Panc1 (cell line): ENCODE results near the gene TNIK. TPM values are rescaled to one million over a fixed set of nuclear protein-coding genes. Genes with fewer than 3 reads are reported as not detected.

Experiments
- ATAC-seq: fragments of 200-7000 bp; cut with Tn5 transposase; 2 replicates; pipeline ENCODE4 v1.9.1; 2020; ENCODE audit warnings: mild to moderate bottlenecking, moderate library complexity
- BruUV-seq: library from RNA; stranded (reverse); fragments of 400-500 nt; replicated peaks from 2 replicates; lab custom pipeline; 2021; lab: Mats Ljungman, UMichigan
- CTCF ChIA-PET: fragments of 300-600 bp; sonication (Branson Sonifier 250); formaldehyde crosslinking; loops from one replicate; lab custom pipeline; 2022; ENCODE audit warnings: antibody characterized with exemption; lab: Charles Lee
- POLR2A ChIA-PET: fragments of 300-600 bp; sonication (Branson Sonifier 250); formaldehyde crosslinking; loops from one replicate; lab custom pipeline; 2022; ENCODE audit warnings: antibody characterized with exemption; lab: Charles Lee
- DNase-seq: peaks from one replicate; pipeline ENCODE4 v3.0.0-alpha.2; 2010; ENCODE audit warnings: low read depth, low spot score
- H3K27ac ChIP-seq: 2 replicates; pipeline ENCODE4 v1.5.1; 2011; ENCODE audit warnings: mild to moderate bottlenecking, low read length, inconsistent platforms
- H3K27me3 ChIP-seq: fragments of 200-500 bp; sonication (Bioruptor generic); 2 replicates; pipeline ENCODE4 v1.6.0; 2014; ENCODE audit warnings: low read length, inconsistent platforms; ENCODE audit not compliant: control insufficient read depth, insufficient read depth
- H3K36me3 ChIP-seq: fragments of 200-500 bp; sonication (Bioruptor generic); 2 replicates; pipeline ENCODE4 v1.5.1; 2014; ENCODE audit warnings: inconsistent platforms, mild to moderate bottlenecking, low read length, moderate library complexity; ENCODE audit not compliant: control insufficient read depth, insufficient read depth
- H3K4me1 ChIP-seq: 2 replicates; pipeline ENCODE4 v1.5.1; 2011; ENCODE audit warnings: inconsistent platforms, mild to moderate bottlenecking, low read length, moderate library complexity; ENCODE audit not compliant: control insufficient read depth, insufficient read depth
- H3K4me3 ChIP-seq, 2 experiments: 2 replicates each; pipeline ENCODE4 v1.5.1; 2011 to 2012; ENCODE audit warnings: low read depth in 2 of 2, low read length in 2 of 2, mild to moderate bottlenecking in 2 of 2, inconsistent platforms in 1 of 2, moderate library complexity in 1 of 2
- H3K9me3 ChIP-seq: fragments of 200-500 bp; sonication (Bioruptor generic); 2 replicates; pipeline ENCODE4 v1.5.1; 2014; ENCODE audit warnings: low read depth, mild to moderate bottlenecking, inconsistent platforms, low read length, moderate library complexity; ENCODE audit not compliant: control insufficient read depth, insufficient read depth
- POLR2AphosphoS5 ChIP-seq: IDR thresholded peaks from 2 replicates; pipeline ENCODE4 v1.6.1; 2012; ENCODE audit warnings: mild to moderate bottlenecking, low read depth, low read length, moderate library complexity
- SIN3A ChIP-seq: IDR thresholded peaks from 2 replicates; pipeline ENCODE4 v1.6.1; 2012; ENCODE audit warnings: low read depth, mild to moderate bottlenecking, low read length, moderate library complexity, borderline replicate concordance; ENCODE audit not compliant: insufficient read depth
- TCF7L2 ChIP-seq: IDR thresholded peaks from 2 replicates; pipeline ENCODE4 v1.6.1; 2011; ENCODE audit warnings: mild to moderate bottlenecking, low read depth, low read length, inconsistent platforms
- in situ Hi-C: cut with HindIII; loops from 2 replicates; pipeline ENCODE4 v1.10.0; 2016; ENCODE audit warnings: low sequenced_read_pairs, low pct_unique_long_range_greater_than_20kb
- intact Hi-C: fragments of 100-400 bp; cut with micrococcal nuclease; formaldehyde crosslinking; loops from one replicate; pipeline ENCODE4 v1.10.0; 2022; ENCODE audit not compliant: unreplicated experiment
- total RNA-seq: library from RNA; stranded (reverse); gene quantifications from one replicate; pipeline ENCODE4 v1.2.1, GENCODE V29; 2021; ENCODE audit not compliant: unreplicated experiment
- TF ChIP-seq, protein P1 (sequence below), 2 experiments: IDR thresholded peaks; 2 replicates each; pipeline ENCODE4 v1.6.1; 2011 to 2012; ENCODE audit warnings: low read depth in 2 of 2, control low read depth in 1 of 2, low read length in 1 of 2, mild to moderate bottlenecking in 1 of 2, moderate library complexity in 1 of 2; ENCODE audit not compliant: insufficient read depth in 1 of 2
- TF ChIP-seq, protein P2 (sequence below): fragments of 450-650 bp; IDR thresholded peaks from 2 replicates; pipeline ENCODE4 v1.5.1; 2017; ENCODE audit warnings: mild to moderate bottlenecking

Gene TNIK
- total RNA-seq, 1 experiment from 2014 or later = 1.9 TPM

DNA sequence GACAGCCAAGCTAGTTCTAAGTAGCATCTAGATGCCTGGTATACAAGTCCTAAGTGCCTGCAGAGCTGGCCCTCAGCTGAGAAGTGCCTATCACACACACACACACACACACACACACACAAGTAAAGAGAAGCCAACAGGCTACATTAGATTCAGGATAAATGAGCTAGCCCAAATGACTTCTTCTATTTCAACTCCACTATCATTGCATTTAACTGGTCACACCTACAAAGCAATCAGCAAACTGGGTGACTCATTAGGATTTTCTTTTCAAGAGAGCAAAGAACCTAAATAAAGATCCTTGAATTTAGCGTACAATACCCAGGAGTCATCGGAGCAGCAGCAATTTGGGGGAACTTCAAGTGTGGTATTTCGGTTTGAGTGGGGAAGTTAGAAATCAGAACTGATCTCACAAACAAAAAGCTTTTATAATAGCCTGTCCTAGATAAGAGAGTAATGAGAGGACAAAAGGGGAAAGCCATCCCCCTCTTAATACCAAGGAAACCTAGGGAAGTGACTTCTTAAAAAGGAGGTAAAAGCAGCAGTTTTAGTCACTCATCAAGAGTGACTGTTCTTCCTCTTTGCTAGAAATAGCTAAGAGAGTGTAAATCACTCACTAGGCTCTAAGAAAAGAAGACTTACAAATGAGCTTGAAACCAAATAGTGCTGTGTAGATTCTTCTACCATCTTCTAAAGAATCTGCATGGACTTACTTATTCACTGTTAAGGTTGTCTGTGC is 112.7 kb downstream of the TNIK start:
- Histone ChIP-seq H3K4me3 (no peak overlapping the region), H3K9me3 (no peaks in the 10 kb centered on the region), H3K27me3 (peaks cover 7% of the 10 kb centered on the region), H3K36me3 (no peaks in the 10 kb centered on the region), H3K27ac (no peak overlapping the region), H3K4me1 (no peaks in the 10 kb centered on the region)
- ChIA-PET CTCF (no interaction called here), POLR2A (no interaction called here)
- ATAC-seq = no peak
- no peak for DNase-seq
- no TSS peak for BruUV-seq
- TF ChIP-seq SIN3A (no peak), POLR2AphosphoS5 (no peak), TCF7L2 (no peak)
- TF ChIP-seq, protein P1, sequence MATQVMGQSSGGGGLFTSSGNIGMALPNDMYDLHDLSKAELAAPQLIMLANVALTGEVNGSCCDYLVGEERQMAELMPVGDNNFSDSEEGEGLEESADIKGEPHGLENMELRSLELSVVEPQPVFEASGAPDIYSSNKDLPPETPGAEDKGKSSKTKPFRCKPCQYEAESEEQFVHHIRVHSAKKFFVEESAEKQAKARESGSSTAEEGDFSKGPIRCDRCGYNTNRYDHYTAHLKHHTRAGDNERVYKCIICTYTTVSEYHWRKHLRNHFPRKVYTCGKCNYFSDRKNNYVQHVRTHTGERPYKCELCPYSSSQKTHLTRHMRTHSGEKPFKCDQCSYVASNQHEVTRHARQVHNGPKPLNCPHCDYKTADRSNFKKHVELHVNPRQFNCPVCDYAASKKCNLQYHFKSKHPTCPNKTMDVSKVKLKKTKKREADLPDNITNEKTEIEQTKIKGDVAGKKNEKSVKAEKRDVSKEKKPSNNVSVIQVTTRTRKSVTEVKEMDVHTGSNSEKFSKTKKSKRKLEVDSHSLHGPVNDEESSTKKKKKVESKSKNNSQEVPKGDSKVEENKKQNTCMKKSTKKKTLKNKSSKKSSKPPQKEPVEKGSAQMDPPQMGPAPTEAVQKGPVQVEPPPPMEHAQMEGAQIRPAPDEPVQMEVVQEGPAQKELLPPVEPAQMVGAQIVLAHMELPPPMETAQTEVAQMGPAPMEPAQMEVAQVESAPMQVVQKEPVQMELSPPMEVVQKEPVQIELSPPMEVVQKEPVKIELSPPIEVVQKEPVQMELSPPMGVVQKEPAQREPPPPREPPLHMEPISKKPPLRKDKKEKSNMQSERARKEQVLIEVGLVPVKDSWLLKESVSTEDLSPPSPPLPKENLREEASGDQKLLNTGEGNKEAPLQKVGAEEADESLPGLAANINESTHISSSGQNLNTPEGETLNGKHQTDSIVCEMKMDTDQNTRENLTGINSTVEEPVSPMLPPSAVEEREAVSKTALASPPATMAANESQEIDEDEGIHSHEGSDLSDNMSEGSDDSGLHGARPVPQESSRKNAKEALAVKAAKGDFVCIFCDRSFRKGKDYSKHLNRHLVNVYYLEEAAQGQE (IDR thresholded peaks at IDR 0.05; ENCODE audit: insufficient read depth in 1 of 2, low read depth in 2 of 2, low read length in 1 of 2) = no peak
- TF ChIP-seq, protein P2, sequence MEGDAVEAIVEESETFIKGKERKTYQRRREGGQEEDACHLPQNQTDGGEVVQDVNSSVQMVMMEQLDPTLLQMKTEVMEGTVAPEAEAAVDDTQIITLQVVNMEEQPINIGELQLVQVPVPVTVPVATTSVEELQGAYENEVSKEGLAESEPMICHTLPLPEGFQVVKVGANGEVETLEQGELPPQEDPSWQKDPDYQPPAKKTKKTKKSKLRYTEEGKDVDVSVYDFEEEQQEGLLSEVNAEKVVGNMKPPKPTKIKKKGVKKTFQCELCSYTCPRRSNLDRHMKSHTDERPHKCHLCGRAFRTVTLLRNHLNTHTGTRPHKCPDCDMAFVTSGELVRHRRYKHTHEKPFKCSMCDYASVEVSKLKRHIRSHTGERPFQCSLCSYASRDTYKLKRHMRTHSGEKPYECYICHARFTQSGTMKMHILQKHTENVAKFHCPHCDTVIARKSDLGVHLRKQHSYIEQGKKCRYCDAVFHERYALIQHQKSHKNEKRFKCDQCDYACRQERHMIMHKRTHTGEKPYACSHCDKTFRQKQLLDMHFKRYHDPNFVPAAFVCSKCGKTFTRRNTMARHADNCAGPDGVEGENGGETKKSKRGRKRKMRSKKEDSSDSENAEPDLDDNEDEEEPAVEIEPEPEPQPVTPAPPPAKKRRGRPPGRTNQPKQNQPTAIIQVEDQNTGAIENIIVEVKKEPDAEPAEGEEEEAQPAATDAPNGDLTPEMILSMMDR = no peak
- intact Hi-C loops (no loop called here), in situ Hi-C loops (no loop called here)

DNA sequence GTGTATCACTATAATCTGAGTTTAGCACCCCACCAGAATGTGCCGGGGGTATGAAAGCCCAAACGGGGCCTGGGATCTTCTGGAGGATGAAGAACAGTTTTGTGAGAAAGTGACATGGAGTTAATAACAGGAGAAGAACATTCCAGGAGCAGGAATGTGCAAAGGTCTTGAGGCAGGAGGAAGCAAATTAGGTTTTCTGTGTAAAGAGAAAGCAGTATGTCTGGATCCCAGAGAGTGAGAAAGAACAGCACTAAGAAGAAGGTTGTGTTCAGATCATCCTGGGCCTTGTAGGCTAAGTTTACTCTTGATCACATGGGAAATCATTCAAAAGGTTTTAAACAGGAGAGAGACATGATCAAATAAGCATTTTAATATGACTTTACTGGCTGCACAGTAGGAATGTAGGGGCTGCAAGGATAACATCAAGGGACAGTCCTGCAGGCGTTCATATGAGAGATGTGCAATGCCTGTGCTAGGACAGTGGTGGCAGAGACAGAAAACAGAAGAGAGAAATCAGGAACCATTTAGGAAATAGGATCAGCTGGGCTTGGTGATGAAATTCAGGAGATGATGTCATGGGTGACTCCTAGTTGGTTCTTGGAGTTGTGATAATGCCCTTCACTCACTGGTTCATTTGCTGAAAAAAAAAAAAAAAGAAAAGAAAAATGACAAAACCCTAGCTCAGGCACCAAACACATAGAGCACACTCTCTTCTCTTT is 113.5 kb downstream of the TNIK start:
- TF ChIP-seq, protein P1 (IDR thresholded peaks at IDR 0.05; ENCODE audit: insufficient read depth in 1 of 2, low read depth in 2 of 2, low read length in 1 of 2) = no peak
- TF ChIP-seq, protein P2 = no peak
- TF ChIP-seq TCF7L2 (no peak), POLR2AphosphoS5 (no peak), SIN3A (no peak)
- H3K27ac ChIP-seq = no peak overlapping the region
- DNase-seq (no peak), ATAC-seq (no peak)
- H3K9me3 ChIP-seq = no peaks in the 10 kb centered on the region
- intact Hi-C loops (no loop called here), in situ Hi-C loops (no loop called here)
- H3K4me3 ChIP-seq = no peak overlapping the region
- peaks cover 7% of the 10 kb centered on the region for H3K27me3 ChIP-seq
- no TSS peak for BruUV-seq
- no peaks in the 10 kb centered on the region for H3K4me1 ChIP-seq
- POLR2A ChIA-PET = no interaction called here
- CTCF ChIA-PET = no interaction called here
- no peaks in the 10 kb centered on the region for H3K36me3 ChIP-seq
